ENCODE data around the gene CMC2. TPM values are rescaled to one million over a fixed set of nuclear protein-coding genes. Genes with fewer than 3 reads are reported as not detected.

The CMC2 gene
- total and polyA plus RNA-seq, 2 of the 8 experiments (the other 6 are each of a cell fraction or from before 2014, with no cell fraction given) = 66.6 to 116 TPM

DNA sequence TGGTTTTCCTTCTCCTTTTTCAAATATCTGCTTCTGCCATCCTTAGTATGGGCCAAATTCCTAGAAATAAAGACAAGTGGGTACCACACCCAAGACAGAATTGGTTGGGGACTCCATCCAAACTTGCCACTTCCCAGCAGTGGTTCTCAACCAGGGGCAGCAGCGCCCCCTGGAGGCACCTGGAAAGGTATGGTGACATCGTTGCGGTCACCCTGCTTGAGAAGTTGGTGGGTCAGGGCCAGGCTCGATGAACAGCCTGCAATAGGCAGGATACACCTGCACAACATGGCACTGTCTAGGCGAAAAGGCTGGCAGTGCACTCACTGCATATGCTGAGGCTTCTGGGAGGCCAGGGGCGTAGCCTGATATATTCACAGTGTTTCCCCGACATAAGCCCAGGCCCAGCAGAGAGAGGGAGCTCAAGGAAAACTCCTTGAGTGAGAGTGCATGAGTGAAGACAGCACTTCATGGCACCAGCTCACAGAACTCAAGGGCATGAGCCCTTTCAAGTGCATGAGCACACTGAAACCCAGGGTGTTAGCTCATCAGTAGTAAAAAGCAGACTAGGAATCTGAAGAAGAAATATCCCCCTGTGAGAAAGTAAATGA, 57.7 kb downstream of the CMC2 start:
- no peak for FAIRE-seq
- POLR2A ChIA-PET (ENCODE audit: partially characterized antibody) = interaction anchor here (0.7 kb wide), 1 partner anchor 15 kb away, joined by 3 read pairs; no protein-coding TSS in a partner anchor
- no peak overlapping the region for H2BK15ac ChIP-seq (ENCODE audit: low read length)
- TF ChIP-seq CEBPB (IDR thresholded peaks at IDR 0.05; ENCODE audit: low read depth, low read length) (0 out of 2 replicates have a peak, but pooled peaks have one; percentile 27), HDAC6 (IDR thresholded peaks at IDR 0.05; ENCODE audit: low read depth, low read length) (no peak), JUND (IDR thresholded peaks at IDR 0.05; ENCODE audit: low read length) (0 out of 2 replicates have a peak, but pooled peaks have one; percentile 38), GABPA (IDR thresholded peaks at IDR 0.05; ENCODE audit: borderline replicate concordance, insufficient read depth, low read length) (no peak), TEAD4 (IDR thresholded peaks at IDR 0.05; ENCODE audit: low read depth, low read length) (no peak), PHF8 (conservative IDR thresholded peaks at IDR 0.05; ENCODE audit: low read depth, low read length) (no peak), NRF1 (IDR thresholded peaks at IDR 0.05; ENCODE audit: low read depth, low read length) (no peak), RAD21 (IDR thresholded peaks at IDR 0.05 in 1 of 2, conservative IDR thresholded peaks at IDR 0.05 in 1 of 2; ENCODE audit: low read depth in 2 of 2, low read length in 2 of 2) (peak; percentile 87 to 92), FOSL1 (IDR thresholded peaks at IDR 0.05; ENCODE audit: insufficient read depth, low read depth, low read length) (no peak)
- TF ChIP-seq, protein P1, sequence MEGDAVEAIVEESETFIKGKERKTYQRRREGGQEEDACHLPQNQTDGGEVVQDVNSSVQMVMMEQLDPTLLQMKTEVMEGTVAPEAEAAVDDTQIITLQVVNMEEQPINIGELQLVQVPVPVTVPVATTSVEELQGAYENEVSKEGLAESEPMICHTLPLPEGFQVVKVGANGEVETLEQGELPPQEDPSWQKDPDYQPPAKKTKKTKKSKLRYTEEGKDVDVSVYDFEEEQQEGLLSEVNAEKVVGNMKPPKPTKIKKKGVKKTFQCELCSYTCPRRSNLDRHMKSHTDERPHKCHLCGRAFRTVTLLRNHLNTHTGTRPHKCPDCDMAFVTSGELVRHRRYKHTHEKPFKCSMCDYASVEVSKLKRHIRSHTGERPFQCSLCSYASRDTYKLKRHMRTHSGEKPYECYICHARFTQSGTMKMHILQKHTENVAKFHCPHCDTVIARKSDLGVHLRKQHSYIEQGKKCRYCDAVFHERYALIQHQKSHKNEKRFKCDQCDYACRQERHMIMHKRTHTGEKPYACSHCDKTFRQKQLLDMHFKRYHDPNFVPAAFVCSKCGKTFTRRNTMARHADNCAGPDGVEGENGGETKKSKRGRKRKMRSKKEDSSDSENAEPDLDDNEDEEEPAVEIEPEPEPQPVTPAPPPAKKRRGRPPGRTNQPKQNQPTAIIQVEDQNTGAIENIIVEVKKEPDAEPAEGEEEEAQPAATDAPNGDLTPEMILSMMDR (IDR thresholded peaks at IDR 0.05; ENCODE audit: control extremely low read depth in 1 of 3, insufficient read depth in 1 of 3, low read depth in 1 of 3, low read length in 3 of 3) = peak; percentile 87 to 98 (median 90)

More for the DNA sequence above, 57.7 kb downstream of the CMC2 start:
- no peaks in the 10 kb centered on the region for H3K79me2 ChIP-seq (ENCODE audit: control insufficient read depth in 1 of 2, insufficient read depth in 2 of 2, low read length in 2 of 2)
- DNase-seq (ENCODE audit: low read depth in 1 of 2, low spot score in 2 of 2) = peak in 1 of 2 experiments; percentile 88
- no peak overlapping the region for H2BK20ac ChIP-seq (ENCODE audit: low read length)
- no peaks in the 10 kb centered on the region for H3K27me3 ChIP-seq (replicated peaks in 1 of 4; ENCODE audit: control insufficient read depth in 3 of 4, extremely low read depth in 1 of 4, insufficient read depth in 3 of 4, low read length in 3 of 4)
- H3K23ac ChIP-seq (ENCODE audit: insufficient read length) = no peak overlapping the region
- no peak overlapping the region for H3K4me3 ChIP-seq (ENCODE audit: extremely low read depth in 1 of 4, insufficient read depth in 2 of 4, low read depth in 3 of 4, low read length in 4 of 4)
- no peaks in the 10 kb centered on the region for H3K23me2 ChIP-seq (ENCODE audit: low read depth, low read length)
- H2AFZ ChIP-seq (ENCODE audit: low read length) = no peak overlapping the region
- H4K8ac ChIP-seq (ENCODE audit: extremely low read depth, insufficient read depth, low read length) = no peak overlapping the region
- H3K4ac ChIP-seq (replicated peaks; ENCODE audit: insufficient read length, low read depth, low read length) = no peak overlapping the region
- no peaks in the 10 kb centered on the region for H3K9me3 ChIP-seq (ENCODE audit: insufficient read depth in 2 of 2, low read depth in 1 of 2, low read length in 1 of 2)
- H3K9ac ChIP-seq (replicated peaks in 1 of 4; ENCODE audit: extremely low read depth in 1 of 4, low read depth in 3 of 4, low read length in 3 of 4) = no peak overlapping the region
- H4K91ac ChIP-seq (replicated peaks; ENCODE audit: insufficient read length, low read length) = no peak overlapping the region
- H4K5ac ChIP-seq (ENCODE audit: insufficient read length, low read depth, low read length) = no peak overlapping the region
- H3K79me1 ChIP-seq (ENCODE audit: low read depth, low read length) = no peaks in the 10 kb centered on the region
- H3K4me1 ChIP-seq (replicated peaks in 1 of 4; ENCODE audit: control insufficient read depth in 3 of 4, insufficient read depth in 4 of 4, low read length in 3 of 4) = no peaks in the 10 kb centered on the region
- CTCF ChIA-PET (ENCODE audit: partially characterized antibody) = interaction anchor here (0.6 to 5.7 kb wide), 22 partner anchors 10 to 422 kb away, joined by 3 to 84 read pairs (median 4); no protein-coding TSS in a partner anchor
- peak overlapping the region in 1 of 2 experiments; percentile 40; a peak in 2 of 4 replicates for H3K4me2 ChIP-seq (ENCODE audit: insufficient read depth in 1 of 2, low read depth in 2 of 2, low read length in 2 of 2)
- no peak overlapping the region for H2BK5ac ChIP-seq (ENCODE audit: low read depth, low read length)
- no peak overlapping the region for H2BK12ac ChIP-seq (ENCODE audit: low read depth, low read length)
- H3K27ac ChIP-seq (ENCODE audit: low read depth, low read length) = no peak overlapping the region
- no peak overlapping the region for H3K18ac ChIP-seq (ENCODE audit: extremely low read depth, low read length)
- H2BK120ac ChIP-seq (replicated peaks; ENCODE audit: low read depth, low read length) = no peak overlapping the region
- no peak overlapping the region for H3K14ac ChIP-seq (ENCODE audit: insufficient read length)
- 28% methylated on average over 7 of the region's 7 CpGs; no CpG with 5 or more reads in 1 of the 2 experiments for WGBS, 2 experiments (ENCODE audit: extremely low coverage in 1 of 2, insufficient coverage in 1 of 2, insufficient read length in 1 of 2, insufficient replicate concordance in 2 of 2, low coverage in 1 of 2, low lambda C conversion rate in 2 of 2, missing lambda C conversion rate in 1 of 2)
- H4K20me1 ChIP-seq (replicated peaks in 1 of 2; ENCODE audit: control insufficient read depth in 1 of 2, insufficient read depth in 2 of 2, low read length in 2 of 2) = peaks cover 0 to 2% of the 10 kb centered on the region in 2 experiments
- H3K56ac ChIP-seq (replicated peaks; ENCODE audit: insufficient read length, low read depth, low read length) = no peak overlapping the region
- H3K36me3 ChIP-seq (ENCODE audit: control insufficient read depth in 2 of 4, insufficient read depth in 4 of 4, low read length in 3 of 4) = no peaks in the 10 kb centered on the region
- no peak overlapping the region for H2AK5ac ChIP-seq (ENCODE audit: low read depth, low read length)
